Fibroblast of skin of left quadriceps (primary cell): Measurements from ENCODE around the gene RYR3.
A peak's percentile ranks its signal among the peaks of the same experiment; 100 is the strongest.

Experiments used
- DNase-seq, 2 experiments: peaks; one replicate each; pipeline ENCODE4 v3.0.0-alpha.2; 2013; ENCODE audit warnings: low read depth in 2 of 2

RYR3 gene

DNA sequence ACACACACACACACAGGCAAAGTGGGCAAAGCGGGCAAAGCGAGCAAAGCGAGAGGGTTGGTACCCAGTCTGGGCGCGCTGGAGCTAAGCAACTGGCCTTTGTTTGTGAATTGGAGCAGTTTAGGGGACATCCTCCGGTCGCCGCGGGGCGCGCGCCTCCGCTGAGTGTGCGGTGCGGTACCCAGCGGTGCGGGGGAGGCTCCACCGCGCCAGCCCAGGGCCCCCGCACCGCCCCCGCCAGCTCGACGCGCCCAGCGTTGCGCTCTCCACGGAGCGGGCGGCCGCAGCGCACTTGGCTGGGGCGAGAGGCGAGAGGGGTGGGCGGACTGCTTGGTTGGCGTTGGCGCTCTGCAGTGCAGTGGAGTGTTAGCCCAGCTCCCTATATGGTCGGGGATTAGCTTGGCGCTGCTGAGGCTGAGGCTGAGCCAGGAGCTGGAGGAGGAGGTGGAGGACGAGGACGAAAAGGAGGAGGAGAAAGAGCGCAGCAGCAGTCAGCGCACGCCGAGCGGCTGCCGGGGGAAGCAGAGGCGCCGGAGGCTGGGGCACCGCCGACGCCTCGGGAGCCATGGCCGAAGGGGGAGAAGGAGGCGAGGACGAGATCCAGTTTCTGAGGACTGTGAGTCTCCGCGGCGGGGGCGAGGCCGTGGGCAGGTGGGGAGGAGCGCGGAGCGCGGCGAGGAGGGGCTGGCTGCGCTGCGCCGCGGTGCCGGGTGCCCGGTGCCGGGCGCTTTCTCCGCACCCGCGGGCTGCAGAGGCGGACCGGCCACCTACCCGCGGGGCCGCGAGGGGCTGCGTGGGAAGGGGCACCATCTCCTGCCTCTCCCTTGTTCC, at the start of gene RYR3:
Gene RYR3, plus strand, starts transcription at position 487 of the 831 bp plus-strand sequence. Its CDS starts 79 bp downstream, at position 566.
- DNase-seq: no peak

DNA sequence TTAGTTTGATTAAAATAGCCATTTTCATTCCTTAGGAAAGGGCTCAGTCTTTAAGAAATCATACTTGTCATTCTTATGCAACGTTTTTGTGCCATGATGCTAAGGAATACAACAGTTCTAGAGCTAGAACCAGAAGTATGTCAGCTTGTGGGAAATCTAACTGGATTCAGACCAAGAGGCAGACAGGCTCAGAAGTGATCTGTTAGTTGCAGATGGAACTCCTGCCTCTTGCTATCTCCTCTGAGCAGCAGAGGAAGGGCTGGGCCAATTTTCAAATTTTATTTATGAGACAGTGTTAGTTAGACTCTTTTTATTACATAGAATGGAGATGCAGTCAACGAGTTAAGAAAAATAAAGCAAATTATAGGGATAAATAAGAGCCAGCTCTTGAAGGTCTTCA, 48.5 kb upstream of the RYR3 start:
- DNase-seq: no peak

DNA sequence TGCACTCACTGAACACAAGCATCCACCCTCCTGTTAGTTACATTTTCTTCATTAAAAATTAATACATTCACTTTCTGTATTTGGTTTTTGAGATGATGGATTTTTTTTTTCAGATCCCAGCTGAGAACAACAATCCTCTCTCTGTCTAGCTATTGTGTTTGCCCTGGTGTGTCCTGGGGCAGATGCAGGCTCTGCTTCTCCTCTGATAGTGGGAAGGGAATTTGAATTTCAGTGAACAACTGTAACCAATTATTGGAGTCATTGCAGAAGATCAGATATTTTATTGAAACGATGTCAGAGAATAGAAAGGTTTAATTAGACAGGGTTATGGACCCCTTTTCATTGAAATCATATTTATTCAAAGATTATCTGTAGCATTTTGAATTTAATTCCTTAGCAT, 33.1 kb upstream of the RYR3 start:
- no peak for DNase-seq

DNA sequence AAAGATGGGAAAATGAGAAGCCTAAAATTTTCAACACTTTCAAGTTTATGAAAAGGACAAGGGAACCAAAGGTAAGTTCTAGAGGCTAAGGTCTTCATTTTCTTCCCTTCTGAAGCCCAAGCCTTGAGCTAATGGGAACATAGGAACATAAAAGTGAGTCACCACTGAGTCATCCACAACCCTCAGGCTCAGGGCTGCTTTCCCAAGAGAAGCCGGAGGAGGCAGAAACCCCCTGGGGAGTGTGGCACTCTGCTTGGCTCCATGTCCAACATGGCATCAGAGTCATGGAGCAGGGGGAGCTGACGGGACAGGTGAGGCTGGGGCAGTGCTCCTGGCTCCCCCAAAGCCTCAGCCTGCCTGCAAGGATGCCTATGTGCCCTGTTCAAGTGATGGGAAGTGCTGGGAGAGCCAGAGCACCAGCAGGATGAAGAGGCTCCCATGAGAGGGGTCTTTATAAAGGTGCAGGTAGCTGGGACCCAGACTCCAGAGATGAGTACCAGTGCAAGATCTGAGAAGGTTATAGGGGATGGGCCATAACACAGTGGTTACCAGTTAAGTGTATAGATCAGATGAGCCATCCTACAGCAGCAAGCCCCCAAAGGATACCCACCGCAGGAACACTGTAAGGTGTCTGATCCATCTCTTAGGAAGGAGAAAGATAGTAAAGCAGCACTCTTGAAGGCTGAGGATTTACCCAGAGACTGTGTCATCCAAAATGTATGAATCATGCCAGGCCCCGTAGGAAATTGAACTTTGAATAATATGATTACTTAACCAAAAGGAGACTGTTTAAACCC, 31.8 kb upstream of the RYR3 start:
- DNase-seq: peak; percentile 54 to 68

DNA sequence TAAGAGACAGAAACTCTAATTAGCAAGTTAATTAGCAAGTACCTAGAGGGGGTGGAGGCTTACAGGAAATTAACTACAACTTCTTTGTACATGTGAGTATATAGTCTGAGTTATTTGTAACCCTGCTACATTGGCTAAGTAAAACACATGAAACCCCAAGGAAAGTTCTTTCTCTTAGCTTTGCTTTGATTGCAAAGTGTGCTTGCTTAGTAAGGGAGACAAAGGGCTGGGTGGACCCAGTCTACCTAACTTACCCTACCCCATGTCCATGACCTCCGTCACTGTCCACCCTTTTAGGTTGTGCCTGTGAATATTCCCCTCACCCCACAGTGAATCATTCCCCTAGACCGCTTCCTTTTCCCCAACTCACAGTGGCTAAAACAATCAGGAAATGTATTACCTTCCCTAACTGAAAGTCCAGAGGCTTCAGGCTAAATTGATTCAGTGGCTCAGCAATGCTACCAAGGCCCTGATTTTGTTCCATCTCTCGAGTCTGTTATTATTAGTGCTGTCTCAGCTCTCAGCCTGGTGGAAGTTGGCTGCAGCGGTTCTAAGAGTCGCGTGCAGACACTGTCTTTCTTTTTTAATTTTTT, 31.1 kb upstream of the RYR3 start:
- DNase-seq: no peak

DNA sequence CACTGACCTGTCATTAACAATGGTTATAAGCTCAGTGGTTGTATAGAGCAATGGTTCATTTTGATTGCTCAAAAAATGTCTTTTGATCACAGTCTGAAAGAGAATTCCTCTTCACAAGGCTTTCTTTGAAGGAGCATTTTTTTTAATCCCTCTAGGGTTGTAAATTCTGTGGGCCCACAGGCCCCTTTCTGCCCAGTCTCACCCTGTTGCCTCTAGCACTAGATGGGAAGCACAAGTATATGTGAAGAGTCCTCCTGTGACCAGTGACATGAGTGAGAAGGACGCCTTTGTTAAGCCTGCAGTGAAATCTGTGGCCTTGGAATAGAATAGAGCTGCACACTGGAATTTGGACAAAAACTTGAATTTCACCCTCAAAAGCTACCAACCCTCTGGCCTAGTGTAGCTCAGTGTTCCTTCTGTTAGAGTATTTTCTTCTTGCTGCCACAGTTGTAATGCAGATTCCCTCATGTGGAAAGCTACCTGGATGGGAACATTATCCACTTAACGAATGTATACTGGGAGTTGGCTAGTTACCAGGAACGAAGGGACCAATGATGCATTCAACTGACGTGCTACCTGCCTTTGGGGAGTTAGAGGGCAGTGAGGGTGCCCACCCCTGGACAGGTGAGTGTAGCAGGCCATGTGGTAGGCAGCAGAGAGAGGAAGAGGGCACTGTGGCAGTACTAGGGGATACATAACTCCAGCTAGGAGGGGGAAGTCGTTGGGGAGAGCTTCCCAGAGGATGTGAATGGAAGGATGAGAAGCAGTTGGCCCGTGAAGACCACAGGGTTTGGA, 28.3 kb upstream of the RYR3 start:
- DNase-seq: no peak

DNA sequence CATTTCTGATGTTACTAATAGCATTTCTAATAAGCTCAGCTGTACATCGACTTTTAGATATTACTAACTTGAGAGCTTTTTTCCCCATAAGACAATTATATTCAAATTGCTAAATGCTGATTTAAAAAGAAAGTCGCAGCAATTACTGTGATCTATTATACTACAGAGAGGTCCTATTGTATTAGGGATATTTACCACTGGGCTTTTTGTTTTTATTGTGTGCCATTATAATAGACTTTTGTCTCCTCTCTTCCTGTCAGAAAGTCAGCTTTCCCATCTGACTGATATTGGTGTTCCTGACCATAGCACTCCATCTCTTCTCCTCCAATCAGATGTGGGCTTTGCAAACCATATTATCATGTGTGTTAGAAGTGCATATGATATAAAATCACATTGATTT, 27.2 kb upstream of the RYR3 start:
- DNase-seq: no peak

DNA sequence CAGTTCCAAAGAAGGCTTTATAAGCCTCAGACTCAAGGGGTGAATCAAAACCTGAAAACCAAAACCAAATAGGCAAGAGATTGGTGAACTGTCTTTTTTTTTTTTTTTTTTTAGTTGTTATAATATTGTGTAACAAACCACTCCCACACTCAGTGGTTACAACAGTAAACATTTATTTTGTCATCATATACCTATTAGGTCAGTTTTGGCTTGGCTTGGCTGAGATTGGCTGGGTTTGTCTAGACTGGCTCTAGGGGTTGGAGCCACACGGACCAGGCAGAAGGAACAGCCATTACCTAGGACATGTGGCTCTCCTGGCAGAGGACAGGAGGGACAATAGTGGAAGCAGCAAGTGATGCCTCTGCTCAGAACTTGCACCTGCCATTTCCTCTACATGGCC, 26.4 kb upstream of the RYR3 start:
- DNase-seq: no peak

DNA sequence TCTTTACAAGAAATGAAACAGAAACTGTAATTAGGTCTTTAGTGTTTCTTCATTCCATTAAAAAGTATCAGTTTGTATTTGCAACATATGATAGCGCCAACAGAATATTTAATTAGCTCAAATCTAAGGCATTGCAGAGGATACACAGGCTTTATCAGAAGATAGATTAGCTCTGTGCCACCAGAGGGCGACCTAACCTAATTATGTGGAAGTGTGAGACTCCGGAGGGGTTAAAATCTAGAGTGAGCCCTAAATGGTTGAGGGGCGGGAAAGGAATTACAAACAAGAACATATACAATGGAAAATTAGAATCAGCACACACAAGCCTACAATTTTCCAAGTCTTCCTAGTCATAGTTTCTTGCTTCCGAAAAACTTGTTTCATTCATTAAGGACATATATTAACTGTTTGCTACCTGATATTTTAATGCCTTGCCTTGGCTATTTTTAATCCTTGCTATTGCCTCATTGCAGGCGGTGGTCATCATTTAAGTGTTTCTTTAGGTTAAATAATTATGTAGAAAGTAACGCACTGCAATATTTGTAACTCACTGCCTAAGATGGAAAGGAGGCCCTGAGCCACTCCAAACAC, 18.0 kb upstream of the RYR3 start:
- DNase-seq: peak; percentile 14 to 18

DNA sequence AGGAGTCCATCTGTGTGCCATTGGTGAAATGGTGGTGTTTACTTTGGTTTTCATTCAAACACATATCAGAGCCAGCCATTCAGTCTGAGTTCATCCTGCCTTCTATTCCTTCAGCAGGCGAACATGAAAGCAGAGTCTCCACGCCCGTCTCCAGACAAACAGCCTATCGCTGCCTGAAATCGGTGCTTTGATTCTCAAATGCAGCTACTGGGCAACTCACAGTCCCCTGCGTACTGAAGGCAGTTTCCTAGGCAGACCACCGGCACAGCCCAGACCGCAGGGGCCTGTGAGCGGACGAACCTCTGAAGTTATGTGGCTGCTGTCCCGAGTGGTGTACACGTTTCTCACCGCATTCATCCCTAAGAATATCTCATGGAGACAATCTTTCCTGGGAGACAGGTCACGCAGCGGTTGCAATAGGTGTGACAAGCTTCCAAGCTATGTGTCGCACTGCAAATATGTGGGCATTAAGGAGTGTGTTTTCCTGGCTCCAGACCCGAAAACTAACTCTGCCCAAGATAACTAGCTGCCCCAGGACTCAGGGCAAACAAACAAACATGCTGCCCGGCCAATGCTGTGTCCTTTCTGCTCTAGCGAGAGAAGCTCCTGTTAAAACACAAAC, 16.9 kb upstream of the RYR3 start:
- DNase-seq: no peak

DNA sequence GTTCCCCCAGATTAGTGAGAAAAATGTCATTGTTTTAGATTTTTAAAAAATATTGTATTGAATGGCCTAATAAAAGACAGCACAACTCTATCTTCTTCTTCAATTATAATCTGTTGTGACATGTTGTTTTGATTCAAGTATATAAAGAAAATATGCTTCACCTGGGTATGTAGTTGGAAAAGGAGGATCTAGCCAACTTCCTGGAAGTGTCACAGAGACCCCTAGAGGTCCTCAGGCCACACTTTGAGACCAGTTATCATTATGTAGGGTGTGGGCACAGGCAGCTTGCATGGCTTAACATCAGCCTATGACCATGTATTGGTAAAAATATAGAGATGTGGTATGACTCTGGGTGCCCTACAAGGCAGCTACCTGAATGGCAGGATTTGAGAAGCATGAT, 14.7 kb upstream of the RYR3 start:
- no peak for DNase-seq

DNA sequence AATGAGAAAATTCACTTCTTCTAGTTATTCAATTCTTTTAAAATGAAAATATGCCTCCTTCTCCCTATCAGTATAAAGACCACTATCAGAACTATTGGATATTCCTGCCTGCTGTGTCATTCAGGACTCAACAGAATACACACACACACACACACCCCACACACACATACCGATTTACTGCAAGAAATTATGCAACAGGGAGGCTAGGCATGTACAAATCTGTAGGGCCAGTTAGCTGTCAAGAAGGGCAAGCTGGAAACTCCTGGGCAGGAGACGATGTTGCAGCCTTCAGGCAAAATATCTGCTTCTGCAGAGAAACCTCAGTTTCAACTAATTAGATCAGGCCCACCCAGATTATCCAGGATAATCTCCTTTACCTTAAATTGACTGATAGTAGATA, 13.9 kb upstream of the RYR3 start:
- DNase-seq: no peak

DNA sequence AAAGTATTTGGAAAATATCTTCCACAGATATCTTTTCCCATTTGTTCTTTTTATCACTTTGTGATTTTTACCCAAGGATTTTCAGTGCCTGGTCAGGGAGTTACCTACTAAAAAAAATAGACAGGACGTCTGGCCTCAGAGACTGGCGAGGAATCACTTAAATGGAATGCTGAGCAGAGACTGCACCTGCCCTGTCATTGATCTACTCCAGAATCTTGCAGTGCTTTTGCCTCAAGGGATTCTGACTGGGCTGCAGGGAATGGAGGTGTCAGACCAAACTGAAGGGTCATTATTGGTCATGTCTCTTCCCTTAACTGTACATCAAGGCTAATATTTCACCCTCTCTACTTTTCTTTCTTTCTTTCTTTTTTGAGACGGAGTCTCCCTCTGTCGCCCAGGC, 12.1 kb upstream of the RYR3 start:
- DNase-seq: no peak

DNA sequence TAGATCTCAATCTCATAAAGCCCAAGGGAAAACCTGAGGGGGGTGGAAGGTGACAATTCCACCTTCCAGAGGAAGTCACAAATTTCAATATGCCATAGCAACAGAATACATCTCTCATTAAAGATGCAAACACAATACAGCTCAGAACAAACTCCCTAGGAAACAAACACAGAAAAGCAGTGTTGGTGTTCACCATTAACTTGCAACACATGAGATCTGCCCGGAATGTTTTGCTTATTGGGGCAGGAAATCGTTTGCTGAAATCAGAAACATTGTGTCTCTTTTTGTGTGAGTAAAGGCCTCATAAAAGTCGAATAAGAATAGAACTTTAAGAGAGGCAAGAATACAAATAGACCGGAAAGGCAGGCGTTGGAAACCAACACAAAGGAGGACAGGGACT, 5.8 kb upstream of the RYR3 start:
- DNase-seq: no peak

DNA sequence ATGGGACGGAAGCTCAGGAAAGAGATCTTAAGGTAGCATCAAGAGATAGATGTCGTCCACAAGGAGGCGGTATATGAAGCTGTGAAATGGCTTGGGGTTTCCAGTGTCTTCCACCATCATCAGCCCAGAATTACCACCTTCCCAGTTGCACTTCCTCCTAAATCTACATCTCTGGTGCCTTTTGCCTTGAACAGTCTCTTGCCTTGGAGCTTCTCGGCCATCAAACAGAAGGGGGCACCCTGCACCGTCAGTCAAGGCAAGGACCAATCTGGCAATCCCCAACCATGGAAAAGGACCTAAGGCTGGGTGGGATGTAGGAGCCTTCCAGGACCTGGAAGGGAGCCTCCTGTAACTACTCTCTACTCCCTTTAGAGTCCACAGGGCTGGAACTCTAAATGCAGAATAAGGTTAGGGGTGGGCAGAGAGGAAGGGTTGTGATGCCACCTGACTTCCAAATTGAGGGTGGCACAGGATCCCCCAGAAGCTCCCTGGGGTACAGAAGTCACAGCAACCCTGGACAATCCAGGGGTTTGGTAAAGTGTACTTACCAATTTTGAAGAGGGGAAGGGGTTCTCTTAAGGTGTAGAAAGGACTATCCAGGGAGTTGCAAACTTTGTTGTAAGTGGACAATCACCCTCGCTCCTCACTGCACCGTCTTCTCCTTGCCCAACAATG, 1.0 kb upstream of the RYR3 start:
- DNase-seq: no peak

DNA sequence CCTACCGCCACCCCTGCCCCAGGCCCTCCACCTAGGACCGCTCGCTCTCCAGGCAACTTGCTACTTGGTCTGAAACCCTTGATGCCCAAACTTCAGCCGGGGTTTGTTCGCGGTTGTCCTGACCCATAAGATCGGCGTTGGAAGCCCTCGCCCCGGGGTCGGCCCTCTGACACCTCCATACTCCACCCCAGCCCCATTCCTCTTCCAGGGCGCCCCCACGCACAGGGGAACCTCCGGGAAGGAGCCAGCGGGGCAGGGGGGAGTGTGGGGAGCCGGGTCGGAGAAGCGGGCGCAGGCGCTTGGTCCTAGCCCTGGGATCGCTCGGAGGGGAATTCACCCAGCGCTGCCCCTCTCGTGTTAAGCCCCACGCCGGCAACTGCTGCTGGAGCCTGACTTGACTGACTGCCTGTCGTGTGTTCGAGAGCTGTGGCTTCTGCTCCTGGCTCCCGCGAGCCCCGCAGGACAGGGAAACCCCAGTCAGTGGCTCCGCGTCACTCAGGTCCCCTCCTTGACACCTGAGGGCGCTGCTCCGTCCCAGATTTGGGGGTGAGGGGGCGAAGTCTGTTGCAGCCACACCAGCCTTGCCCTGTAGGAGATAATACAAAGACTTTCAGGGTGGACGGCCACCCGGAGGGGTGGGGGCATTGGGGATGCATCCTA, 675 bp downstream of the RYR3 start:
- DNase-seq: no peak

DNA sequence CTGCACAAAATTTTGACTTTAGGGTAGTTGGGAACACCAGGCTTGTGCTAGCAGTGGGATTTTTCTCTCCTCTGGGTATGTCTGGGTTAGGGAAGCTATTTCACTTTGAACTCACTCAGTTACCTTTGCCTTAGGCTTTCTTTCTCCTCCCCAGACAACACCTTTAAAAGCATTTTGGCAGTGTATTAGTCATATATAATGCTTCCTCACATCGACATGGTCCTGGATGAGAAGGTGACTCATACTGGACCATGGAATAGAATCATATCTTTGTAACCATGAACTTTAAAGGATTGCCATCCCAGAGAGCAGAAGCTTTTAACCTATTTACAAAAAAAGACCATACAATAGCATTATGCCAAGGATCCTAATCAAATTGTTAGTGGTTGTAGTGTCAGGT, 2.7 kb downstream of the RYR3 start:
- DNase-seq: no peak

DNA sequence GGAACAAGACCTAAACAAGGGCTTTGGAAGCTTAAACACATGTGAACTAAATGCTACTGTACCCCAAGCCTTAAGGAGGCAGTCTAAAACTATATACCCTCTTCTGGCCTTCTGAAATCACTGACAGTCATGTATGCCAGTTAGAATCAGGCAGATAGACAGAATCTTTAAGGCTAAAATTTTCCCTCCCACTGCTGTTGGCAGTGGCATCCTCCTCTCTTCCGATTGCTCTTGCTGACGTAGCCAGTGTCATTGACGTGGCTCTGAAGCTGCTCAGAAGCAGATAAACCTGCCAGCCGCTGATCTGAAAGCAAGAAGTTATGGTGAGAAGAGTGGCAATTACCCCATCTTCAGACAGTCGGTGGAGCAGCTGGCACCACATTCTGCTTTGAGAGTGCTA, 3.3 kb downstream of the RYR3 start:
- DNase-seq: no peak

DNA sequence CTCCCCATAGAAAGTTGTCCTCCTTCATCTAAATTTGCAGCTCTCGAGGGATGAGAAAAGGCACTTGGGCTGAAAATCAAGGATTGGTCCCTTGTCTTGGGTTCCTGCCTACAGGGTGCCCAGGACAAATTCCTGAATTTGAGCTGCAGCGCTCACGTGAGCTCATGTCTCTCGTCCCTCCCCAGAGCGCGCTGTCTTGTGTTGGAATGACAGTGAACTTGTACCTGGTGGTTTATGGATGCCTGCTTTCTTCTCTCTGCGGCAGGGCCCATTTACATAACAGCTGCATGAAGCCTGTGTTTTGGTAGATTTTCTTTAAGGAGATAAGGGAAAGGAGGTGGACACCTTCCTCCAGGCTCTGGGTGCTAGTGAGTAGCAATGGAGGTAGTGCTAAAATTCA, 4.3 kb downstream of the RYR3 start:
- DNase-seq: no peak

DNA sequence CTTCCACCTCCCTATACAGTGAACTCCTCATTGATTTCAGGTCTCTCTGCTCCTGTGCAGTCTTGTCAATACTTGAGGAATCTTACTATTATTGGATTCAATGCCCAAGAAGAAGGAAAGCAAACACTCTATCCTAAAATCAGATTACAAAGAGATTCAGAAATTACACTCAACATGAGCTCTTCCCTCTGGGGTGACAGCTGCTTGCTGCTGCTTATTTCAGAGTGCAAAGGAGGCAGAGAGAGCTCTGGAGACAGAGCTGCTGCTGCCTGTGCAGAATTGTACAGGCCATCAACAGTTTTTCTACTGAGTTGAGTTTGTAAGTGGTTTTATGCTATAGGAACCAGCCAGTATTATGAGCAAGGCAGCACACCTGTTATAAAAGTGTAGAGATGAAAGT, 7.1 kb downstream of the RYR3 start:
- no peak for DNase-seq
